Activated CD8-positive, alpha-beta T cell treated with anti-CD3 and anti-CD28 coated beads for 36 hours (primary cell): Measurements from ENCODE around the gene STEAP3. TPM values are rescaled to one million over a fixed set of nuclear protein-coding genes. Genes with fewer than 3 reads are reported as not detected.

Experiments
- ATAC-seq: fragments of 200-7000 bp; cut with Tn5 transposase; one replicate; pipeline ENCODE4 v1.10.0; 2021; ENCODE audit warnings: mild to moderate bottlenecking, moderate library complexity
- CTCF ChIA-PET: fragments of 350-600 bp; sonication (Branson Sonifier 250); formaldehyde crosslinking; loops from one replicate; lab custom pipeline; 2021; ENCODE audit warnings: antibody characterized with exemption; lab: Charles Lee
- POLR2A ChIA-PET: fragments of 350-600 bp; sonication (Branson Sonifier 250); formaldehyde crosslinking; loops from one replicate; lab custom pipeline; 2021; ENCODE audit warnings: antibody characterized with exemption; lab: Charles Lee
- DNase-seq: peaks from one replicate; pipeline ENCODE4 v3.0.0-alpha.2; 2020
- H3K27ac Mint-ChIP-seq: one replicate; pipeline ENCODE4 v1.8.0; 2021; ENCODE audit warnings: mild to moderate bottlenecking, mixed read lengths
- H3K27me3 Mint-ChIP-seq: one replicate; pipeline ENCODE4 v1.8.0; 2021; ENCODE audit warnings: mixed read lengths
- H3K36me3 Mint-ChIP-seq: one replicate; pipeline ENCODE4 v1.8.0; 2021; ENCODE audit warnings: low read depth, mixed read lengths
- H3K4me1 Mint-ChIP-seq: one replicate; pipeline ENCODE4 v1.8.0; 2021; ENCODE audit warnings: low read depth, mixed read lengths
- H3K4me3 Mint-ChIP-seq: one replicate; pipeline ENCODE4 v1.8.0; 2021; ENCODE audit warnings: mild to moderate bottlenecking, moderate library complexity, mixed read lengths
- H3K9me3 Mint-ChIP-seq: one replicate; pipeline ENCODE4 v1.8.0; 2021; ENCODE audit warnings: mixed read lengths
- CTCF ChIP-seq: fragments of 200-600 bp; IDR thresholded peaks from one replicate; pipeline ENCODE4 v1.8.0; 2022; ENCODE audit warnings: antibody characterized with exemption, mild to moderate bottlenecking
- intact Hi-C: fragments of 100-400 bp; cut with micrococcal nuclease; formaldehyde crosslinking; loops from one replicate; pipeline ENCODE4 v1.10.0; 2022
- total RNA-seq, 2 experiments: library from RNA; stranded (reverse); gene quantifications; one replicate each; pipeline ENCODE4 v1.2.3, GENCODE V29; 2021

Gene STEAP3
- total RNA-seq, 2 experiments from 2014 or later: 0.18 to 0.34 TPM

- POLR2A ChIA-PET: interaction anchor here (0.7 kb wide), 1 partner anchor 1035 kb away, joined by 3 read pairs; no protein-coding TSS in a partner anchor
- intact Hi-C loops: no loop called here
- no peak for ATAC-seq
- H3K9me3 Mint-ChIP-seq: no peaks in the 10 kb centered on the region
- no peak overlapping the region for H3K4me3 Mint-ChIP-seq
- no peaks in the 10 kb centered on the region for H3K36me3 Mint-ChIP-seq
- H3K27me3 Mint-ChIP-seq: peaks cover 5% of the 10 kb centered on the region
- no peak for TF ChIP-seq CTCF
- no peak overlapping the region for H3K27ac Mint-ChIP-seq
- CTCF ChIA-PET: interaction anchor here (1.1 kb wide), 1 partner anchor 14 kb away, joined by 3 read pairs; no protein-coding TSS in a partner anchor
- no peak for DNase-seq
- no peaks in the 10 kb centered on the region for H3K4me1 Mint-ChIP-seq
Measured at GRCh38 chr2:119249855-119250717, 26.5 kb downstream of the STEAP3 start.

GRCh38 chr2:119250718-119251290 lies 27.2 kb downstream of the STEAP3 start:
- no peak for DNase-seq
- no peak for ATAC-seq
- Mint-ChIP-seq H3K4me3 (no peak overlapping the region), H3K4me1 (no peaks in the 10 kb centered on the region), H3K27me3 (peaks cover 5% of the 10 kb centered on the region), H3K36me3 (no peaks in the 10 kb centered on the region), H3K9me3 (no peaks in the 10 kb centered on the region), H3K27ac (no peak overlapping the region)
- ChIA-PET POLR2A (no interaction called here), CTCF (no interaction called here)
- TF ChIP-seq CTCF: no peak
- intact Hi-C loops: no loop called here

GRCh38 chr2:119251652-119252051 lies 28.0 kb downstream of the STEAP3 start:
- H3K27ac Mint-ChIP-seq: no peak overlapping the region
- TF ChIP-seq CTCF: no peak
- no peak for ATAC-seq
- H3K36me3 Mint-ChIP-seq: no peaks in the 10 kb centered on the region
- H3K4me1 Mint-ChIP-seq: no peaks in the 10 kb centered on the region
- peaks cover 5% of the 10 kb centered on the region for H3K27me3 Mint-ChIP-seq
- H3K9me3 Mint-ChIP-seq: no peaks in the 10 kb centered on the region
- intact Hi-C loops: no loop called here
- H3K4me3 Mint-ChIP-seq: no peak overlapping the region
- no peak for DNase-seq
- ChIA-PET POLR2A (no interaction called here), CTCF (interaction anchor here (0.6 to 0.9 kb wide), 2 partner anchors 14 to 370 kb away, joined by 3 read pairs; no protein-coding TSS in a partner anchor)

- Mint-ChIP-seq H3K4me1 (no peaks in the 10 kb centered on the region), H3K27ac (no peak overlapping the region), H3K4me3 (no peak overlapping the region), H3K36me3 (no peaks in the 10 kb centered on the region), H3K9me3 (no peaks in the 10 kb centered on the region), H3K27me3 (peaks cover 5% of the 10 kb centered on the region)
- ChIA-PET POLR2A (no interaction called here), CTCF (interaction anchor here (0.6 to 0.9 kb wide), 2 partner anchors 14 to 371 kb away, joined by 3 read pairs; no protein-coding TSS in a partner anchor)
- intact Hi-C loops: no loop called here
- DNase-seq (no peak), ATAC-seq (no peak)
- TF ChIP-seq CTCF: no peak
Measured at GRCh38 chr2:119252186-119253113, 28.8 kb downstream of the STEAP3 start.
